Urinary bladder (tissue), 4 donors: ENCODE measurements around the gene SPTSSB. TPM values are rescaled to one million over a fixed set of nuclear protein-coding genes. Genes with fewer than 3 reads are reported as not detected.

Source experiments
- DNase-seq: peaks from one replicate; pipeline ENCODE4 v3.0.0-alpha.2; 2015; ENCODE audit errors: extremely low spot score
- H3K27ac ChIP-seq: one replicate; pipeline ENCODE4 v1.5.1; 2013; ENCODE audit warnings: low read depth, mild to moderate bottlenecking, moderate library complexity
- H3K36me3 ChIP-seq: one replicate; pipeline ENCODE4 v1.6.1; 2013; ENCODE audit warnings: mild to moderate bottlenecking, moderate library complexity; ENCODE audit not compliant: insufficient read depth
- H3K4me1 ChIP-seq: one replicate; pipeline ENCODE4 v1.6.1; 2013; ENCODE audit warnings: mild to moderate bottlenecking, moderate library complexity; ENCODE audit not compliant: insufficient read depth
- H3K4me3 ChIP-seq: one replicate; pipeline ENCODE4 v1.5.1; 2013; ENCODE audit warnings: low read depth, low read length
- WGBS: extraction: QIAGEN DNeasy Blood & Tissue Kit; methylation state at CpG from one replicate; pipeline ENCODE4 v1.1.7; 2013; 5-methylcytosine and 5-hydroxymethylcytosine counted together
- polyA plus RNA-seq: library from polyadenylated mRNA; stranded (reverse); fragments of 200-250 nt; gene quantifications from one replicate; pipeline ENCODE4 v1.2.3, GENCODE V29; 2013
- total RNA-seq: library from RNA; depleted of rRNA; stranded (reverse); fragments of >200 nt; gene quantifications from one replicate; pipeline ENCODE4 v1.2.3, GENCODE V29; 2014
- donor health status: healthy with polysubstance abuse.
- donor health status: healthy.

The SPTSSB gene
- total and polyA plus RNA-seq, 2 donors: 11.1 to 74.9 TPM

- 91% methylated on average over 1 of the region's 1 CpG for WGBS
Measured at GRCh38 chr3:161405087-161405486, 33.8 kb upstream of the SPTSSB start.

GRCh38 chr3:161403251-161403650 lies 31.9 kb upstream of the SPTSSB start:
- Histone ChIP-seq H3K4me3 (no peak overlapping the region), H3K4me1 (no peaks in the 10 kb centered on the region), H3K27ac (no peak overlapping the region), H3K36me3 (no peaks in the 10 kb centered on the region)
- no peak for DNase-seq

More at GRCh38 chr3:161405087-161405486, 33.8 kb upstream of the SPTSSB start:
- no peak for DNase-seq
- Histone ChIP-seq H3K4me1 (no peaks in the 10 kb centered on the region), H3K36me3 (no peaks in the 10 kb centered on the region), H3K4me3 (no peak overlapping the region), H3K27ac (no peak overlapping the region)

GRCh38 chr3:161401389-161401788 lies 30.1 kb upstream of the SPTSSB start:
- DNase-seq: no peak
- 87% methylated on average over 2 of the region's 2 CpGs for WGBS
- no peaks in the 10 kb centered on the region for H3K36me3 ChIP-seq
- no peak overlapping the region for H3K4me3 ChIP-seq
- no peak overlapping the region for H3K27ac ChIP-seq
- no peaks in the 10 kb centered on the region for H3K4me1 ChIP-seq

GRCh38 chr3:161400650-161401049 lies 29.3 kb upstream of the SPTSSB start:
- WGBS: 85% methylated on average over 4 of the region's 4 CpGs
- no peak for DNase-seq
- H3K4me1 ChIP-seq: no peaks in the 10 kb centered on the region
- H3K4me3 ChIP-seq: no peak overlapping the region
- H3K36me3 ChIP-seq: no peaks in the 10 kb centered on the region
- no peak overlapping the region for H3K27ac ChIP-seq

- H3K4me3 ChIP-seq: no peak overlapping the region
- H3K36me3 ChIP-seq: no peaks in the 10 kb centered on the region
- H3K4me1 ChIP-seq: no peaks in the 10 kb centered on the region
- H3K27ac ChIP-seq: no peak overlapping the region
- WGBS: 64% methylated on average over 6 of the region's 6 CpGs
- no peak for DNase-seq
Measured at GRCh38 chr3:161395115-161396012, 24.0 kb upstream of the SPTSSB start.

GRCh38 chr3:161393803-161394202 lies 22.5 kb upstream of the SPTSSB start:
- H3K36me3 ChIP-seq: no peaks in the 10 kb centered on the region
- WGBS: 77% methylated on average over 2 of the region's 2 CpGs
- H3K4me3 ChIP-seq: no peak overlapping the region
- DNase-seq: no peak
- H3K4me1 ChIP-seq: no peaks in the 10 kb centered on the region
- H3K27ac ChIP-seq: no peak overlapping the region

GRCh38 chr3:161393310-161393709 lies 22.0 kb upstream of the SPTSSB start:
- Histone ChIP-seq H3K4me3 (no peak overlapping the region), H3K36me3 (no peaks in the 10 kb centered on the region), H3K27ac (no peak overlapping the region), H3K4me1 (no peaks in the 10 kb centered on the region)
- no peak for DNase-seq

GRCh38 chr3:161392853-161393252 lies 21.5 kb upstream of the SPTSSB start:
- Histone ChIP-seq H3K36me3 (no peaks in the 10 kb centered on the region), H3K4me1 (no peaks in the 10 kb centered on the region), H3K4me3 (no peak overlapping the region), H3K27ac (no peak overlapping the region)
- 77% methylated on average over 1 of the region's 1 CpG for WGBS
- DNase-seq: no peak

GRCh38 chr3:161390200-161390599 lies 18.9 kb upstream of the SPTSSB start:
- WGBS: 72% methylated on average over 2 of the region's 2 CpGs
- H3K36me3 ChIP-seq: no peaks in the 10 kb centered on the region
- no peak for DNase-seq
- no peak overlapping the region for H3K4me3 ChIP-seq
- no peaks in the 10 kb centered on the region for H3K4me1 ChIP-seq
- no peak overlapping the region for H3K27ac ChIP-seq

- DNase-seq: no peak
- no peaks in the 10 kb centered on the region for H3K36me3 ChIP-seq
- no peak overlapping the region for H3K4me3 ChIP-seq
- no peak overlapping the region for H3K27ac ChIP-seq
- WGBS: 92% methylated on average over 3 of the region's 3 CpGs
- H3K4me1 ChIP-seq: no peaks in the 10 kb centered on the region
Measured at GRCh38 chr3:161389445-161390035, 18.2 kb upstream of the SPTSSB start.

GRCh38 chr3:161388855-161389254 lies 17.5 kb upstream of the SPTSSB start:
- no peaks in the 10 kb centered on the region for H3K36me3 ChIP-seq
- H3K4me3 ChIP-seq: no peak overlapping the region
- DNase-seq: no peak
- H3K27ac ChIP-seq: no peak overlapping the region
- no peaks in the 10 kb centered on the region for H3K4me1 ChIP-seq

GRCh38 chr3:161386991-161387770 lies 15.9 kb upstream of the SPTSSB start:
- Histone ChIP-seq H3K4me3 (no peak overlapping the region), H3K4me1 (no peaks in the 10 kb centered on the region), H3K36me3 (no peaks in the 10 kb centered on the region), H3K27ac (no peak overlapping the region)
- 61% methylated on average over 4 of the region's 4 CpGs for WGBS
- no peak for DNase-seq

GRCh38 chr3:161372321-161373260 lies 1.3 kb upstream of the SPTSSB start:
- H3K36me3 ChIP-seq: no peaks in the 10 kb centered on the region
- peak overlapping the region; percentile 14 for H3K27ac ChIP-seq
- 2% methylated on average over 55 of the region's 55 CpGs for WGBS
- no peak for DNase-seq
- no peaks in the 10 kb centered on the region for H3K4me1 ChIP-seq
- peak overlapping the region; percentile 40 for H3K4me3 ChIP-seq
